ENCODE results near the gene GNG13.

DNA sequence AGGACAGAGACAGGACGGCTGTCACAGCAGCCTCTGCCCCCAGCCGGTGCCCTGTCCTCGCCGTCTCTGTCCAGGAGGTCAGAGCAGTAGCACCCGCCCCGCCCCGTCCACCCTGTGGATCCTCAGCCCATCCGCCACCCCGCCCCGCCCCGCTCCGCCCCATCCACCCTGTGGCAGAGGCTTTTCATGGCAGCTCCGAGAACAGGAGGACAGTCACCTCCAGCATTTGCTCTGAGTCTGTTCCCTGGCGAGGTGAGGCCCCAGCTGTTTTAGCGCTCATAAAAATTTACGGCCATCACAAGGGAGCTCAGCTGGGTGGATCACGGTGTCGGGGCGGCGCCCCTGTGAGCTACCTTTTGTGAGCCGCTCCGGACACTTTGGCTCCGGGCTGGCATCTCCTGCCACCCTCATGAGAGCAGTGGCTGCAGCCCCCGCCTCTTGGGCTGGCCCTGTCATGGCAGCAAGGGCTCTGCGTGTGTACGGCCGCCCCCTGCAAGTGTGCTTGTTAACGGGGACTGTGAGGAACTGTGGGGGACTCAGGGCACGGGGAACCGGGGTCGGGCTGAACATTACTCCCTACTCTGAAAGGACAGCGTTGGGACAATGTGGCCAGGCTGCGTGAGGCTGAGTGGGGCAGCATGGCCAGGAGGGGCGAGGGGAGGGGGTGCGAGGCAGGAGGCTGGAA is 32.3 kb upstream of the GNG13 start:
- TF ChIP-seq, protein P1, sequence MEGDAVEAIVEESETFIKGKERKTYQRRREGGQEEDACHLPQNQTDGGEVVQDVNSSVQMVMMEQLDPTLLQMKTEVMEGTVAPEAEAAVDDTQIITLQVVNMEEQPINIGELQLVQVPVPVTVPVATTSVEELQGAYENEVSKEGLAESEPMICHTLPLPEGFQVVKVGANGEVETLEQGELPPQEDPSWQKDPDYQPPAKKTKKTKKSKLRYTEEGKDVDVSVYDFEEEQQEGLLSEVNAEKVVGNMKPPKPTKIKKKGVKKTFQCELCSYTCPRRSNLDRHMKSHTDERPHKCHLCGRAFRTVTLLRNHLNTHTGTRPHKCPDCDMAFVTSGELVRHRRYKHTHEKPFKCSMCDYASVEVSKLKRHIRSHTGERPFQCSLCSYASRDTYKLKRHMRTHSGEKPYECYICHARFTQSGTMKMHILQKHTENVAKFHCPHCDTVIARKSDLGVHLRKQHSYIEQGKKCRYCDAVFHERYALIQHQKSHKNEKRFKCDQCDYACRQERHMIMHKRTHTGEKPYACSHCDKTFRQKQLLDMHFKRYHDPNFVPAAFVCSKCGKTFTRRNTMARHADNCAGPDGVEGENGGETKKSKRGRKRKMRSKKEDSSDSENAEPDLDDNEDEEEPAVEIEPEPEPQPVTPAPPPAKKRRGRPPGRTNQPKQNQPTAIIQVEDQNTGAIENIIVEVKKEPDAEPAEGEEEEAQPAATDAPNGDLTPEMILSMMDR (conservative IDR thresholded peaks at IDR 0.05) = no peak
- TF ChIP-seq ZFX (IDR thresholded peaks at IDR 0.05) = no peak

Measured in C4-2B (cell line).